ENCODE results near the gene SERINC5. TPM values are rescaled to one million over a fixed set of nuclear protein-coding genes. Genes with fewer than 3 reads are reported as not detected.
"Not testable (repeated sequence)": the region's sequence is repeated elsewhere in the genome, so short reads cannot be mapped to it uniquely, and the experiment has no call there.

The SERINC5 gene
- total RNA-seq, 1 donor from 2014 or later, result 87.2 TPM

DNA sequence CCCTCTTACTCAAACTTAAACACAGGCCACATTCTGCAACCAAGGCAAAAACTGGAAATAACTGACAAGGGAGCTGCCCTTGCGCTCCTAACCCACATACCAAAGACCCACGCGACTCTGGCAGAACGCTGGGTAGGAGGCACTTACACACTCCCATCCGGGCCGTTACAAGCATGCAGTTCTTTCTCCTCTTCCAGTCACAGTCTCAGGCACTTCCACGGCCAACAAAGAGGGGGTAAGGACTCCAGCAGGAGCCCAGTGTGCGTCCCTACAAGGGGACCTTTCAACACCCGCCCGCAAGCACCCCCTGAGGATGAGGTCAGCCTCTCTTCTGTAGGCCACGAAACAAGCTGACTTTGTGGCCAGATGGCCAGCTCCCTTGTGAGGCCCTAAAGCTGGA lies 57.4 kb downstream of the SERINC5 start:
- no peak for DNase-seq (ENCODE audit: low spot score)

DNA sequence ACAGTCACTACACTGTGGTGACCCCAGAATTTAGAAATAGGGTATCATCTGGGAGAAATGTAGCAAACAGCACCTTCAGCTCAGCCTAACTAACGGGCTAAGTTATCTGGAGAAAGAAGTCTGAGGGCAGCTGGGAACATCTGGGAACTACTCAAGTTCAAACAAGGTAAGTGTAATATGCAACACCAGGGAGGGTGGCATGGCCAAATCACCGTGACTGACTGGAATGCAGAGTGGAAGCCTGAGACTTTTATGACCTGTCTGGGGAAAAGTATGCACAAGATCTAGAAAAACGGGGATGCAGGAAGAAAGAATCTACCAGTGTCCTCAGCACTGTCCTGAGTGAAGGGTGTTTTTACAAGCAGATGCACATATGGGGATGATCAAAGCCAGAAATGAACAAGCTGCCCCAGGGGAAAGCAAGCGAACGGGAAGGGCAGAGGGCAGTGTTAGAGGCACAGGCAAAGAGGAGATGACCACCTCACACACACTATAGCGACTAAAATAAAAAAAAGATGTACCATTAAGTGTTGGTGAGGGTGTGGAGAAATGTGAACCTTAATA lies 59.9 kb downstream of the SERINC5 start:
- no peak for DNase-seq (ENCODE audit: low spot score)

DNA sequence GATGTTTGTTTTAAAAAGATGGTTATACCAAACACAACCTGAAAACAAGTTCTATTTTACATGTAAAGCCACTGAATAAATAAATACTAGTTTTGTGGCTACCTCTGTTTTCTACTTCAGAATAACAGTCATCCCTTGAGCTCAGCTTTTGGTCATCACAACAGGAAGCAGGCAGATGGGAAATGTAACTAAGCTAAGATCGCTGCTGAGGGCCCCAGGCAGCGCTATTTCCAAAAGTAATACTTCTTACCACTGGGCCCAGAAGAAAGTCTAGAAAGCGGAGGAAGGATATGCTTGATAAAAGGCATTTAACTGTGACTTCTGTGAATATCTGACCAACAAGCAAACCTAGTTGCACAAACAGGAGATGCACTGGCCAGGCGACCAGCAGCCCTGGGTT lies 61.4 kb downstream of the SERINC5 start:
- DNase-seq (ENCODE audit: low spot score), result no peak

DNA sequence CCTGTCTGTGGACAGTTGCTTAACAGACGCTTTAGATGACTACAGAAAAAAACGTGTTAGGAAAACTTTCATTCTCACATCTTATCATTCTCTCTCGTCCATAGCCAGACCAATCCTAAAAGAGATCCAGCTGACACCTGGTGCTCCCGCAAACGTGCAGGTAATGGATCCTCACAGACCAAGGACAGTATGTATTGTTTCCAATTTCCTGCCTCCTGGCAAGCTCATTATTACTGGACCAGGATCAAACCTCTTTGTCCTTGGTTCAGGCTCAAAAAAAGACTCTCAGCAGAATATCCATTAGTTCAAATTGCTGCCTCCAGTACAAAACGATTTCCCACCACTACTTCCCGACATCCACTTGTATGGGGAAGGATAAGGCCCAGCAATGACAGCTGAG lies 62.4 kb downstream of the SERINC5 start:
- no peak for DNase-seq (ENCODE audit: low spot score)

DNA sequence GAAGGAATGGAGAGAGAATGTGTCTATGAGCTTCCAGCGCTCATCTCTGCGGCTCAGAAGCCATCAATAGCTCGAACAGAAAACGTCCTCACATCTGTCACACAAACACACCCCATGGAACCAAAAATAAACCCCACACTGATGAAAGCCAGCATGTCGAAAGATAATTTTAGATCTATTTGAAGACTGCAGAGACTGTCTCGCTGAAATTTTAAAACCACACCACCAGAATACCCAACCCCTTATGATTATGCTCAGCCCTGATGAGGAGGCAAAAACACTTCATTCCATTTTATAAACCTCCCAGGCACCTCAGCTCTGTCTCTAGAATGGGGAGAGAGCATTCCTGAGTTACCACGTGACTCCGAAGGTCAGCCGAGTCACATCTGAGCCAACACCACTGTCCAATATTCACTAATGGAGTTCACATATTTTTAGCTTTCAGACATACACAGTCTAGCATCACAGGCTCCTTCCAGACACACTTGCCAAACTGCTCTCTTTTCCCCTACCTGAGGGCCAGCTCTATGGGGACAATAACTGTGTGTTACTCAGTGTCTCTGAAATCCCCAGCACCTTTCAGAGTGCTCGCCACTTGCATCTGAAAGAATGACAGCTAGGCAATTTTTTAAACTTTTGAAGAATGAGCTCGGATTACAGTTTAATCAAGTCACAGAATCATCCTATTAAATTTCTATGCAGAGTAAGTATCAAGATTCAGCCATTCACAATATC lies 63.2 kb downstream of the SERINC5 start:
- peak; percentile 36 for DNase-seq (ENCODE audit: low spot score)

DNA sequence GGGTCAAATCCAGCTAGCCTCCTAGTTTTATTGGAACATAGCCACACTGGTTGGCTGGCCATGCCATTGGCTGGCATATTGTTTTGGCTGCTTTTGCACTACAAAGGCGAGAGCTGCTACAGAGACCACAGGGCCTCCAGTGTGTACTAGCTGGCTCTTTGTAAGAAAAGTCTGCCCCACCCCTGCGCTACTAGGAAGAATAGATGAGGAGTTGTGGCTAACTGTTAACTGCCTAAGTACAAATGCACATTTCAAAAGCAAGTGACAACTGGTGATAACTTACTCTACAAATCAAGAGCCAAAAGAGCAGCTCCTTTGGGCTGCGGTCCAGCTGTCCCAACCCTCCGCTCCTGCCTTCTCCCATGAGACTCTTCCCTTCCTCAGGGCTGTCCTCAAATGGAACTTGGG lies 63.9 kb downstream of the SERINC5 start:
- no peak for DNase-seq (ENCODE audit: low spot score)

DNA sequence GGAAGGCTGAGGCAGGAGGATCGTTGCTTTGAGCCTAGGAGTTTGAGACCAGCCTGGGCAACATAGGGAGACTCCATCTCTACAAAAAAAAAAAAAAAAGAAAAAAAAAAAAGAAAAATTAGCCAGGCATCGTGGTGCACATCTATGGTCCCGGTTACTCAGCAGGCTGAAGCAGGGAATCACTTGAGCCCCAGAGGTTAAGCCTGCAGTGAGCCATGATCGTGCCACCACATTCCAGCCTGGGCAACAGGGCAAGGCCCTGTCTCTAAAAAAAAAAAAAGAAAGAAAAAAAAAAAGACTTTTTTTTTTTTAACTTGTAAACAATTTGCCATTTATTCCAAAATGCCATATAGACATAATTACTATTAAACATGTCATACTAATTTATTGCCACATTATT lies 64.5 kb downstream of the SERINC5 start:
- DNase-seq (ENCODE audit: low spot score), result no peak

DNA sequence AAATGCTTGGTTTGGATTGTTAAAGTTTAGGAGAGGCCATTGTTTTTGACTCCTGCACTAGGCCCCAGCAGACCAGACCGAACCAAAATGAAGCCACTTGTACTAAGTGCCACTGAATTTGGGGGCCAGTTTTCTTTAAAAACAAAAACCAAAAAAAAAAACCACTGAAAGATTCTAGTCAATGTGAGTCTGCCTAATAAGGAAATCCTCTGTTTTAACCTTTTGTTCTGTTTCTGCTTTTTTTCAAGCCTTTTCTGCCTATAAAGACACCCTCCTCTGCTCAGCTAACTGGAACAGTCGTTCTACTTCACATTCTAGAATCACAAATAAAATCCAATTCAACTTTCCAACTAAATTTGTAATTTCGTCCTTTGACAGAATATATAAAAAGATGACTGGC lies 64.9 kb downstream of the SERINC5 start:
- DNase-seq (ENCODE audit: low spot score), result no peak

DNA sequence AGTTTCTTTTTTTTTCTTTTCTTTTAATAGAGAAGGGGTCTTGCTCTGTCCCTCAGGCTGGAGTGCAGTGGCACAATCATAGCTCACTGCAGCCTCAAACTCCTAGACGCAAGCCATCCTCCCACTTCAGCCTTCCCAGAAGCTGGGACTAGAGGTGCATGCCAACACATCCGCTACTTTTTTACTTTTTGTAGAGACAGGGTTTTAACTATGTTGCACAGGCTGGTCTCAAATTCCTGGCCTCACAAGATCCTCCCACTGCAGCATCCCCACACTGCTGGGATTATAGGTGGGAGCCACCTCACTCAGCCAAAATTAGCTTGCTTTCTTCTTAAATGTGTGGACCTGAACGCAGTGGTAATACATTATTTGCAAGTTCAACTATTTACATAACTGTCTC lies 66.1 kb downstream of the SERINC5 start:
- no peak for DNase-seq (ENCODE audit: low spot score)

DNA sequence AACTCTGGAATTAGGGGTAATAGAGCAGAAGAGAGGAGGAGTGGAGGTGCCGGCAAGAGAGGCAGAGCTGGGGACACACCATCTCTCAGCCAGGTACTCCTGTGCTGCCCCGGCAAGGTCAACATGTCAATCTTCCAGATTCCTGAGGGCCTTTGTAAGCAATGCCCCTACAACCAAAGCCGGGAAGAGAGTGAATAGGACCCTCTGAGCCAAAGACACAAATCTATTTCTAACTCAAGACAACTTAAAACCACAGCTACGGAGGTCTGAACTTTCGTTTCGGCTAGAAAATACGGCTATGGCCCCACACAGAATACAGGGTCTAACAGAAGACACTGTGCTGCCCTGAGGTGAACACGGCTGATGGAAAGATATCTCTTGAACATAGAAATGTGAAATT lies 66.6 kb downstream of the SERINC5 start:
- no peak for DNase-seq (ENCODE audit: low spot score)

DNA sequence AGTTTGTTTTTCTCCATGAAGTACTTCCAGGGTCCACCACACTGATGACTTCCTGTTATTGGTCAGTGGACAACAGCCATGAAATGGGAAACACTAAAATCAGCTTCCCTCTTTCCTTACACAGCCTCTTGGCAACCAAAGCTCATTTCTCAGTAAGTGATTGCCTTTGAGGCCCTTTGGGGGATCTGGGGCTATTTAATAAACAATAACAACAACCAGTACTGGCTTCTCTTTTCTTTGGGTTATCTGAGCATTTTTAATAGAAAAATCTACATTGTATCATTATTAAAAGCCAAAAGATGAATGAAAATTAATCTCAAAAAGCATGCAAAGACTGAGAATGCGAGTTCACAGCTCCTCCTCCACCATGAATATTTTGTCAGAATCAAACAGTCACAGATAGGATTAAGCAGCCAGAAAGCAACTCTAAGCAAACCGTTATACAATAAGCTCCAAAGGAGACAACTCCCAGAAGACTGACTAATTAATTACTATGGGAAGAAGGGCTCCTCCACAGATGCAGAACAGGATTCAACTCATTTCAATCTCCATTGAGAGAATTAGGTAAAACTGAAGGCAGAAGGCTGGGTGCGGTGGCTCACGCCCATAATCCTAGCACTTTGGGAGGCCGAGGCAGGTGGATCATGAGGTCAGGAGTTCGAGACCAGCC lies 68.3 kb downstream of the SERINC5 start:
- no peak for DNase-seq (ENCODE audit: low spot score)

DNA sequence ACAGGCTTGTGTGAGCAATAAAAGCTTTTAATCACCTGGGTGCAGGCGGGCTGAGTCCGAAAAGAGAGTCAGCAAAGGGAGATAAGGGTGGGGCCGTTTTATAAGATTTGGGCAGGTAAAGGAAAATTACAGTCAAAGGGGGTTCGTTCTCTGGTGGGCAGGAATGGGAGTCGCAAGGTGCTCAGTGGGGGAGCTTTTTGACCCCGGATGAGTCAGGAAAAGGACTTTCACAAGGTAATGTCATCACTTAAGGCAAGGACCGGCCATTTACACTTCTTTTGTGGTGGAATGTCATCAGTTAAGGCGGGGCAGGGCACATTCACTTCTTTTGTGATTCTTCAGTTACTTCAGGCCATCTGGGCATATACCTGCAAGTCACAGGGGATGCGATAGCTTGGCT lies 70.3 kb downstream of the SERINC5 start:
- not testable (repeated sequence) for DNase-seq (ENCODE audit: low spot score)

DNA sequence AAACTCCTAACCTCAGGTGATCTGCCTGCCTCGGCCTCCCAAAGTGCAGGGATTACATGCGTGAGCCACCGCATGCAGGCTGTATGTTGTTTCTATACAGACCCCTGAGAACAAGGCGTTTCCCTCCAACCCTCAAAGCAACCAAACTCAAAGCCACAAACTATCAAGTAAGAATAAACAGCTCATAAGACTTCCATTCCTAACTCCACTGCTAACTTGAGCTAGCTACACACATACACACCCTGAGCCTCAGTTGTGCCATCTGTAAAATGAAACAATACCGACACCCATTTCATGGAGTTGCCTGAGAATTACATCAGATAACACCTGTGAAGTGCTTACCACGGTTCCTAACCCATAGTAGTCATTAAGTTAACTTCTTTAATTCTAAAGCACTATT lies 70.8 kb downstream of the SERINC5 start:
- no peak for DNase-seq (ENCODE audit: low spot score)

DNA sequence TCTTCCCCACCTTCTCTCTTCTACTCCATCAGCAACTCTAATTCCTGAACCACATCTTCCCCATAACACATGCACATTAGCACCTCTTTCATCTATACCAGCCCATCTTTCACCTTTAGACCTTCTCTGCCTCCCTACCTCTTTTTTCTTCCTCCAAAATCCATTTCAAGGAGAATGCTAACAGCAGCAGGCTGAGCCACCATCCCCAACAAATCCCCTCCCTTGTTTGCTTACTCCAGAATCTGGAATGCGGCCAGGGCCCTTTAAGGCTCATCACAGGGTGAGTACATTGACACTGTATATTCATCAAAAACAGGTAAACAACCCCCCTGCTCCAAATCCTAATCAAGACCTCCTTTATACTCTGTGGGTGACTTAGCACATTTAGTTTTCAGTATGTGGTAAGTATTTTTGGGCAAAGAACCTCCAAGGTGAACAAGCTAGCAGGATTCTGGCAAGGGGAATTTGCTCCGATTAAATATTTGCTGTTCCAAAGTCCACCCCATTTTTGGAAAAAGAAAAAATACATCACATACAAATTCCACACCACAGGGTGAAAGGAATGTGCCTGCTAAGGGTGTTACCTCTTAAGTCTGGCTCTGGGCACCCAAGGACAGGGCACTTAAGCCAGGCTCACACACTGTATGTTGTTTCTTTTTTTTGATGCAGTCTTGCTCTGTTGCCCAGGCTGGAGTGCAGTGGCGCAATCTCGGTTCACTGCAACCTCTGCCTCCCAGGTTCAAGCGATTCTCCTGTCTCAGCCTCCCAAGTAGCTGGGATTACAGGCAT lies 71.4 kb downstream of the SERINC5 start:
- peak; percentile 59 for DNase-seq (ENCODE audit: low spot score)

DNA sequence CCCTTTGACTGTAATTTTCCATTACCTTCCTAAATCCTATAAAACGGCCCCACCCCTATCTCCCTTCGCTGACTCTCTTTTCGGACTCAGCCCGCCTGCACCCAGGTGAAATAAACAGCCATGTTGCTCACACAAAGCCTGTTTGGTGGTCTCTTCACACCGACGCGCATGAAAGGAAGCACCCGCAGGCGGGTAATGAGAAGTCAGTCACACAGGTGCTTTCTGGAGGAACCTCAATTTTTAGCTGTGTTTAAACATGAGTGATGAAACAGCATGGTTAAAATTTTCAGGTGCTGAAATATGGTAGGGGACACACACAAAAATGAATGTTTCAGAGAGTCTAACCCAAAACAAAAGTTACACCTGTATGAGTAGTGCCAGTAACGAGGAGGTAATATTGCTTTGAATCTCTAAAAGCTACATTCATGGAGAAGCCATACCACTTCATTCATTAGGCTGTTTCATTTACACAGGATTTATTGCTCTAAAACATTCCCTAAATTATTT lies 72.1 kb downstream of the SERINC5 start:
- not testable (repeated sequence) for DNase-seq (ENCODE audit: low spot score)

DNA sequence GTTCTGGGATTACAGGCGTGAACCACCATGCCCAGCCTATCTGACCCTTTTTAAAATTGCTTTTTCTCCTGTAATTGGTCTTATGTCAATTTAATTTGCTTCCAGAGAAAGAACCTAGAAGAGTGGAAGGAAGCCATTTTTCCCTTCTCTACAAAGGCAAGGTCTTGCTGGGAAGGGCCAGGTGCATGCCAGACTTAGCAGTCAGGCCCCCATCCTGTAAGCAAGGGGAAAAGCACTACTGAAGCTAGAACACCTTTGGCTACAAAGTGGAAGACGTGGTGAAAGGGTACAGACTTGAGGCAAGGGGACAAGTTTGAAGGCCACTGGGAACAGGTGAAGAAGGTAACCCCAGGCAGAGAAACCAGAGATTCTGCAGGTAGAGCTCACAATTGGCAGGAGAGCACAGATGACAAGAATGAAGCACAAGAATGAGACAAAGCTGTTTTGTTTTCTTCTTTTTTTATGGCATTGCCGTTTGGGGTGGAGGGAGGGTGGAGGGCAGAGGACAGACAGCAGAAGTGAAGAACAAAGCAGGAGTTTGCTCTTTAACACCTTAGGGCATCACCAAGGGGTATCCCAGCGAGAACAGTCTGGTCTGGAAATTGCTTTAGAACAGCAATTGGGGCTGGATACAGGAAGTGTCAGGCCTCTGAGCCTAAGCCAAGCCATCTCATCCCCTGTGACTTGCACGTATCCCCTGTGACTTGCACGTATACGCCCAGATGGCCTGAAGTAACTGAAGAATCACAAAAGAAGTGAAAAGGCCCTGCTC lies 72.9 kb downstream of the SERINC5 start:
- DNase-seq (ENCODE audit: low spot score), result no peak

DNA sequence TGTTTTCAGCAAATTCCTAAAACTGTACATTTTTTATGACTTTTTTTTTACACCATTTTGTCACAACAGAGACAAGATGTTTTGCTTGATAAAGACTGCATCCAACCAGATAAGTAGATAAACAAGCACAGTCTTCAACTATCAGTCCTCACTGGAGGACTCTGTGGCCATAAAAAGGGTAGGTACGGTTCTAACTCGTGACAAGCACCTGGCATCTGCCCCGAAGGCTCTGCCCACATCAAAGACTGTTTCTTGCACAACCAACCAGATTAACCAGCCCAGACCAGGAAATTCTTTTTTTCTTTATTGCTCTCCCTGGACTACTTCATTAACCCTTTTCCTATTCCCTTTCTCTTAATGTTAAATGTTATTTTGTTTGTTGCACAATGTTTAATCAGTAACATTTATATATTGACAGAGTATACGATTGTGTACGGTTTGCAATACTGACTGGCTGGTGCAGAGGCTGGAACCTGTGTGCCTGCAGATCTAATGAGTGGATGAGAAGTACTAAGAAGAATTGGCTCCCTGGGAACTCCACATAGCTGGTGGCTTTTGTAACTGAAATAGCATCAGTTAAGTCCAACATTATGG lies 74.1 kb downstream of the SERINC5 start:
- DNase-seq (ENCODE audit: low spot score), result peak; percentile 89

DNA sequence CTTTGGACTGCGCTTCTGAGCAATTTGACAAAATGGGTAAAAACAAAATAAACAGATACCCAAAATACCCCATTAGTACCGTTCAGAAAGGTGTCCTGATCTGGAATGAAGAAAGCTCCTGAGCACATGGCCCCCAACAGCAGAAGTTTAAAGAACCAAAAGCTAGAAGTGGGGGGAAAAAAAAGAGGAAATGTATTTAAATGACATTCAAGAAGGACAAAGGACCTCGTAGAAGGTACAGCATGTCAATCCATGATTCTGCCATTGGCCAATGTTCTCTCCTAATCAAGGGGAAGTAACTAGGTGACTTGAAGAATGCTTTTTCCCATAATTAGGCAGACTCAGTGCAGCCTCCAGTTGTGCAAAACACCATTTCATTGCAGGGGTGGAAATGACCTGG lies 78.6 kb downstream of the SERINC5 start:
- no peak for DNase-seq (ENCODE audit: low spot score)

DNA sequence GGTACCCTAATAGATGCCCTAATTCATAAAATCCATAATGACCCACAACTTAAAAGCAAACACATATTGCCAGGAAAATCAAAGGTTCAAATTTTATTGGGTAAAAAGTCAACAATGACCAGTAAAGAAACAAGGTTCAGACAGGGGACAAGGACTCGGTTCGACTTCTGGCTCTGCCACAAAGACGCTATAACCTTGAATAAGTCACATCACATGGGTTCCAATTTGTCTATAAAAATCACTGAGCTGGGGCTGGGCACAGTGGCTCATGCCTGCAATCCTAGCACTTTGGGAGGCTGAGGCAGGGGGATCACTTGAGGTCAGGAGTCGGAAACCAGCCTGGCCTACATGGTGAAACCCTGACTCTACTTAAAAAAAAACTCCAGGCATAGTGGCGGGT lies 80.5 kb downstream of the SERINC5 start:
- no peak for DNase-seq (ENCODE audit: low spot score)

DNA sequence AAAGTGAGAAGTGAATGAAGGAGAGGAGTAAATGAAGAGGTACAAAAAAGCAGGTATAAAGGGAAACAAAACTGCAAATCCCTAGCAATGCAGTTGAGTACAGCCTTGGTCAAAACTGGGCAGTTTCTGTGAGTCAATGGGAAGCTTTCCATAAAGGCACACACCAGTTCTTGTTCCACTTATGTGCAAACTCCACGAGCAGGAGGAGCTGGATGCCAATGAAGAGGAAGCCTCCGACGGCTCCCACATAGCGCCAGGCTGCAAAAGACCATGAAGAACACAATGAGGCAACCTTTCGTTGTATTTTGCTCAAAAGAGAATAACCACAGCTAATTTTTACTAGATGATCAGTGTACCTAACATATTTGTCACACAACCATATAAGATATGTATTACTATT lies 81.1 kb downstream of the SERINC5 start:
- no peak for DNase-seq (ENCODE audit: low spot score)

DNA sequence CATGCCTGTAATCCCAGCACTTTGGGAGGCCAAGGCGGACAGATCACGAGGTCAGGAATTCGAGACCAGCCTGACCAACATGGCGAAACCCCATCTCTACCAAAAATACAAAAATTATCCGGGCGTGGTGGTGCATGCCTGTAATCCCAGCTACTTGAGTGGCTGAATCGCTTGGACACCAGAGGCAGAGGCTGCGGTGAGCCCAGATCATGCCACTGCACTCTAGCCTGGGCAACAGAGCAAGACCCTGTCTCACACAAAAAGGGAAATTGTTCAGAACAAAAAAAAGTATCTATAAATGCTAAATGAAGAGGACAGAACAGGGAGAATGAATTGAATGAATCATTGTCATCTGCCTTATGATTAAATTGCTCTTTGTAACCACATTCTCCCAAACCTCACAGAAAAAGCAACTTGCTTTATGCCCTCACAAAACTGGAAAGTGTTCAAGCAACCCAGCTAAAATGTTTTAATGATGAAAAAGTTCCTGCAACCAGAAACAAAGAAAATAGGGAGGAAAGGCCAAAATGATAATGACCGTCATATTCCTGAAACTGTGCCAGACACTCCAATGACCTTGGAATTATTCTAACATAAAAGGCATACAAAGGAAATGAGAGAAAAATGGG lies 83.7 kb downstream of the SERINC5 start:
- no peak for DNase-seq (ENCODE audit: low spot score)
